Natural killer cell treated with Interleukin-12 subunit alpha and Interleukin-12 subunit beta and Interleukin-15 and Interleukin-18, amount 100 ng/mL, for 72 hours (primary cell): ENCODE results near the gene KCNAB2. TPM values are rescaled to one million over a fixed set of nuclear protein-coding genes. Genes with fewer than 3 reads are reported as not detected.

Experiments used
- ATAC-seq, 2 donors: fragments of 150-1000 bp; cut with Tn5 transposase in 1 of 2; sonication (Bioruptor Pico), chemical (Tn5 transposase) in 1 of 2; 2 replicates each; pipeline ENCODE4 v1.10.0; 2021
- DNase-seq: peaks from one replicate; pipeline ENCODE4 v3.0.0; 2022; ENCODE audit warnings: low spot score
- H3K27ac Mint-ChIP-seq, 2 donors: 1 replicate in 1 of 2; 2 replicates in 1 of 2; pipeline ENCODE4 v1.8.0; 2022; ENCODE audit warnings: mixed read lengths in 2 of 2, mild to moderate bottlenecking in 1 of 2, moderate library complexity in 1 of 2
- H3K27me3 Mint-ChIP-seq, 2 donors: 1 replicate in 1 of 2; 2 replicates in 1 of 2; pipeline ENCODE4 v1.8.0; 2022; ENCODE audit warnings: mixed read lengths in 2 of 2
- H3K36me3 Mint-ChIP-seq: one replicate; pipeline ENCODE4 v1.8.0; 2022; ENCODE audit warnings: mixed read lengths
- H3K4me1 Mint-ChIP-seq, 2 donors: 1 replicate in 1 of 2; 2 replicates in 1 of 2; pipeline ENCODE4 v1.8.0; 2022; ENCODE audit warnings: low read depth in 2 of 2, mixed read lengths in 2 of 2, mild to moderate bottlenecking in 1 of 2
- H3K4me3 Mint-ChIP-seq: one replicate; pipeline ENCODE4 v1.8.0; 2022; ENCODE audit warnings: mixed read lengths
- H3K9me3 Mint-ChIP-seq: 2 replicates; pipeline ENCODE4 v1.8.0; 2022; ENCODE audit warnings: mixed read lengths
- total RNA-seq, 2 donors: library from RNA; stranded (reverse); gene quantifications; one replicate each; pipeline ENCODE4 v1.2.3, GENCODE V29; 2022

Gene KCNAB2
- total RNA-seq, 2 donors from 2014 or later, result 157 to 360 TPM

GRCh38 chr1:6128276-6129081 is 82.8 kb downstream of the KCNAB2 start:
- H3K27me3 Mint-ChIP-seq, result peaks cover 5 to 6% of the 10 kb centered on the region in 2 donors
- DNase-seq, result no peak
- H3K27ac Mint-ChIP-seq, result no peak overlapping the region
- no peak for ATAC-seq
- no peaks in the 10 kb centered on the region for H3K9me3 Mint-ChIP-seq
- H3K4me1 Mint-ChIP-seq, result peaks cover 0 to 4% of the 10 kb centered on the region in 2 donors
- H3K36me3 Mint-ChIP-seq, result no peaks in the 10 kb centered on the region
- H3K4me3 Mint-ChIP-seq, result no peak overlapping the region

GRCh38 chr1:6129313-6129712 is 83.6 kb downstream of the KCNAB2 start:
- ATAC-seq, result no peak
- Mint-ChIP-seq H3K4me3 (no peak overlapping the region), H3K9me3 (no peaks in the 10 kb centered on the region), H3K36me3 (no peaks in the 10 kb centered on the region), H3K4me1 (peaks cover 0 to 4% of the 10 kb centered on the region in 2 donors), H3K27ac (no peak overlapping the region), H3K27me3 (peaks cover 5 to 6% of the 10 kb centered on the region in 2 donors)
- DNase-seq, result no peak

- ATAC-seq (no peak), DNase-seq (peak; percentile 48)
- Mint-ChIP-seq H3K27ac (no peak overlapping the region), H3K27me3 (peaks cover 5 to 6% of the 10 kb centered on the region in 2 donors), H3K4me1 (peaks cover 0 to 4% of the 10 kb centered on the region in 2 donors), H3K4me3 (no peak overlapping the region), H3K36me3 (no peaks in the 10 kb centered on the region), H3K9me3 (no peaks in the 10 kb centered on the region)
These were observed 84.3 kb downstream of the KCNAB2 start for GRCh38 chr1:6130036-6130435.

- no peak for ATAC-seq
- H3K9me3 Mint-ChIP-seq, result no peaks in the 10 kb centered on the region
- DNase-seq, result peak; percentile 25
- peaks cover 0 to 4% of the 10 kb centered on the region in 2 donors for H3K4me1 Mint-ChIP-seq
- peaks cover 5 to 6% of the 10 kb centered on the region in 2 donors for H3K27me3 Mint-ChIP-seq
- H3K36me3 Mint-ChIP-seq, result no peaks in the 10 kb centered on the region
- H3K4me3 Mint-ChIP-seq, result no peak overlapping the region
- H3K27ac Mint-ChIP-seq, result no peak overlapping the region
These were observed 84.9 kb downstream of the KCNAB2 start for GRCh38 chr1:6130596-6130995.

GRCh38 chr1:6131561-6131960 is 85.9 kb downstream of the KCNAB2 start:
- Mint-ChIP-seq H3K4me1 (peaks cover 0 to 4% of the 10 kb centered on the region in 2 donors), H3K27me3 (peaks cover 3 to 5% of the 10 kb centered on the region in 2 donors), H3K9me3 (no peaks in the 10 kb centered on the region), H3K4me3 (no peak overlapping the region), H3K36me3 (no peaks in the 10 kb centered on the region), H3K27ac (no peak overlapping the region)
- DNase-seq (no peak), ATAC-seq (no peak)

GRCh38 chr1:6133146-6133895 is 87.6 kb downstream of the KCNAB2 start:
- ATAC-seq (no peak), DNase-seq (peak; percentile 47)
- Mint-ChIP-seq H3K4me1 (no peaks in the 10 kb centered on the region), H3K4me3 (no peak overlapping the region), H3K9me3 (no peaks in the 10 kb centered on the region), H3K36me3 (no peaks in the 10 kb centered on the region), H3K27ac (no peak overlapping the region), H3K27me3 (peaks cover 0 to 5% of the 10 kb centered on the region in 2 donors)

GRCh38 chr1:6134206-6134605 is 88.5 kb downstream of the KCNAB2 start:
- H3K9me3 Mint-ChIP-seq, result no peaks in the 10 kb centered on the region
- ATAC-seq (no peak), DNase-seq (peak; percentile 44)
- peaks cover 0 to 5% of the 10 kb centered on the region in 2 donors for H3K27me3 Mint-ChIP-seq
- H3K36me3 Mint-ChIP-seq, result no peaks in the 10 kb centered on the region
- H3K27ac Mint-ChIP-seq, result no peak overlapping the region
- no peaks in the 10 kb centered on the region for H3K4me1 Mint-ChIP-seq
- H3K4me3 Mint-ChIP-seq, result no peak overlapping the region

- Mint-ChIP-seq H3K36me3 (no peaks in the 10 kb centered on the region), H3K4me3 (no peak overlapping the region), H3K27ac (no peak overlapping the region), H3K4me1 (no peaks in the 10 kb centered on the region), H3K9me3 (no peaks in the 10 kb centered on the region), H3K27me3 (peaks cover 0 to 5% of the 10 kb centered on the region in 2 donors)
- ATAC-seq (no peak), DNase-seq (peak; percentile 49)
These were observed 89.2 kb downstream of the KCNAB2 start for GRCh38 chr1:6134741-6135510.

GRCh38 chr1:6136516-6137220 is 91.0 kb downstream of the KCNAB2 start:
- Mint-ChIP-seq H3K4me3 (no peak overlapping the region), H3K9me3 (no peaks in the 10 kb centered on the region), H3K4me1 (no peaks in the 10 kb centered on the region), H3K27ac (no peak overlapping the region), H3K36me3 (no peaks in the 10 kb centered on the region), H3K27me3 (peaks cover 0 to 5% of the 10 kb centered on the region in 2 donors)
- DNase-seq (no peak), ATAC-seq (no peak)

- H3K27me3 Mint-ChIP-seq, result no peaks in the 10 kb centered on the region
- H3K9me3 Mint-ChIP-seq, result no peaks in the 10 kb centered on the region
- DNase-seq (no peak), ATAC-seq (peak in 1 of 2 donors; percentile 22)
- H3K4me1 Mint-ChIP-seq, result no peaks in the 10 kb centered on the region
- H3K4me3 Mint-ChIP-seq, result no peak overlapping the region
- no peak overlapping the region for H3K27ac Mint-ChIP-seq
- no peaks in the 10 kb centered on the region for H3K36me3 Mint-ChIP-seq
These were observed 92.1 kb downstream of the KCNAB2 start for GRCh38 chr1:6137758-6138157.

- no peaks in the 10 kb centered on the region for H3K27me3 Mint-ChIP-seq
- no peaks in the 10 kb centered on the region for H3K9me3 Mint-ChIP-seq
- H3K4me3 Mint-ChIP-seq, result no peak overlapping the region
- ATAC-seq (no peak), DNase-seq (peak; percentile 44)
- no peak overlapping the region for H3K27ac Mint-ChIP-seq
- no peaks in the 10 kb centered on the region for H3K4me1 Mint-ChIP-seq
- no peaks in the 10 kb centered on the region for H3K36me3 Mint-ChIP-seq
These were observed 94.7 kb downstream of the KCNAB2 start for GRCh38 chr1:6140413-6140812.

- peak; percentile 34 for DNase-seq
- no peak for ATAC-seq
- Mint-ChIP-seq H3K9me3 (no peaks in the 10 kb centered on the region), H3K36me3 (no peaks in the 10 kb centered on the region), H3K27me3 (no peaks in the 10 kb centered on the region), H3K27ac (no peak overlapping the region), H3K4me3 (no peak overlapping the region), H3K4me1 (no peaks in the 10 kb centered on the region)
These were observed 95.9 kb downstream of the KCNAB2 start for GRCh38 chr1:6141592-6141991.

- H3K27me3 Mint-ChIP-seq, result no peaks in the 10 kb centered on the region
- no peak for DNase-seq
- no peaks in the 10 kb centered on the region for H3K4me1 Mint-ChIP-seq
- H3K4me3 Mint-ChIP-seq, result no peak overlapping the region
- no peak overlapping the region for H3K27ac Mint-ChIP-seq
- peak in 1 of 2 donors; percentile 25 for ATAC-seq
- no peaks in the 10 kb centered on the region for H3K9me3 Mint-ChIP-seq
- H3K36me3 Mint-ChIP-seq, result no peaks in the 10 kb centered on the region
These were observed 96.4 kb downstream of the KCNAB2 start for GRCh38 chr1:6142036-6142621.
